WTC11 (cell line): ENCODE data around the gene TAF3. TPM values are rescaled to one million over a fixed set of nuclear protein-coding genes. Genes with fewer than 3 reads are reported as not detected.

ENCODE experiments used
- ATAC-seq: fragments of 200-7000 bp; cut with Tn5 transposase; 2 replicates; pipeline ENCODE4 v1.10.0; 2021; ENCODE audit warnings: mild to moderate bottlenecking, moderate library complexity
- CTCF ChIA-PET: fragments of 300-600 bp; sonication (Branson Sonifier 250); formaldehyde crosslinking; loops from one replicate; lab custom pipeline; 2021; ENCODE audit warnings: antibody characterized with exemption; lab: Charles Lee
- POLR2A ChIA-PET: fragments of 350-600 bp; sonication (Branson Sonifier 250); formaldehyde crosslinking; loops from one replicate; lab custom pipeline; 2021; ENCODE audit warnings: antibody characterized with exemption; lab: Charles Lee
- DNase-seq: peaks from one replicate; pipeline ENCODE4 v3.0.0; 2021; ENCODE audit warnings: low spot score
- H3K27ac Mint-ChIP-seq: 2 replicates; pipeline ENCODE4 v1.8.0; 2021; ENCODE audit warnings: mixed read lengths
- H3K27me3 Mint-ChIP-seq: 2 replicates; pipeline ENCODE4 v1.8.0; 2021; ENCODE audit warnings: low read depth, mild to moderate bottlenecking, moderate library complexity, mixed read lengths
- H3K36me3 Mint-ChIP-seq: 2 replicates; pipeline ENCODE4 v1.8.0; 2021; ENCODE audit warnings: mixed read lengths
- H3K4me1 Mint-ChIP-seq: 2 replicates; pipeline ENCODE4 v1.8.0; 2022; ENCODE audit warnings: mixed read lengths
- H3K4me3 Mint-ChIP-seq: 2 replicates; pipeline ENCODE4 v1.8.0; 2021; ENCODE audit warnings: mild to moderate bottlenecking, moderate library complexity, mixed read lengths
- H3K9me3 Mint-ChIP-seq: 2 replicates; pipeline ENCODE4 v1.8.0; 2021; ENCODE audit warnings: mixed read lengths
- ATF6 ChIP-seq: sonication (generic); formaldehyde crosslinking; IDR thresholded peaks from 2 replicates; pipeline ENCODE4 v1.8.1; 2023; ENCODE audit warnings: mild to moderate bottlenecking, missing genetic modification reagents
- CBFB ChIP-seq: sonication (generic); formaldehyde crosslinking; IDR thresholded peaks from 2 replicates; pipeline ENCODE4 v1.8.1; 2022; ENCODE audit warnings: mild to moderate bottlenecking, low read depth, missing genetic modification reagents
- CREB1 ChIP-seq: sonication (generic); formaldehyde crosslinking; IDR thresholded peaks from 2 replicates; pipeline ENCODE4 v1.8.0; 2023; ENCODE audit warnings: mild to moderate bottlenecking, missing genetic modification reagents
- FOXK1 ChIP-seq: sonication (generic); formaldehyde crosslinking; IDR thresholded peaks from 2 replicates; pipeline ENCODE4 v1.8.0; 2022; ENCODE audit warnings: mild to moderate bottlenecking, moderate library complexity, missing genetic modification reagents
- IRF1 ChIP-seq: sonication (generic); formaldehyde crosslinking; IDR thresholded peaks from 2 replicates; pipeline ENCODE4 v1.8.0; 2023; ENCODE audit warnings: missing genetic modification reagents
- JAZF1 ChIP-seq: fragments of 250-450 bp; sonication (Bioruptor Pico); IDR thresholded peaks from 2 replicates; pipeline ENCODE4 v1.9.0; 2021; ENCODE audit warnings: moderate library complexity, mild to moderate bottlenecking, inconsistent platforms
- KAT7 ChIP-seq: sonication (generic); formaldehyde crosslinking; IDR thresholded peaks from 2 replicates; pipeline ENCODE4 v1.8.1; 2023; ENCODE audit warnings: missing genetic modification reagents, mild to moderate bottlenecking, borderline replicate concordance
- MYBL2 ChIP-seq: sonication (generic); formaldehyde crosslinking; IDR thresholded peaks from 2 replicates; pipeline ENCODE4 v1.8.1; 2023; ENCODE audit warnings: mild to moderate bottlenecking, moderate library complexity, missing genetic modification reagents
- NFE2L1 ChIP-seq: sonication (generic); formaldehyde crosslinking; IDR thresholded peaks from 2 replicates; pipeline ENCODE4 v1.8.1; 2023; ENCODE audit warnings: missing genetic modification reagents
- NR2C2 ChIP-seq: sonication (generic); formaldehyde crosslinking; IDR thresholded peaks from 2 replicates; pipeline ENCODE4 v1.8.0; 2022; ENCODE audit warnings: mild to moderate bottlenecking, missing genetic modification reagents
- SMAD3 ChIP-seq: sonication (generic); formaldehyde crosslinking; IDR thresholded peaks from 2 replicates; pipeline ENCODE4 v1.8.0; 2022; ENCODE audit warnings: missing genetic modification reagents, mild to moderate bottlenecking, borderline replicate concordance
- SOX15 ChIP-seq: fragments of 250-450 bp; sonication (Bioruptor Pico); IDR thresholded peaks from 2 replicates; pipeline ENCODE4 v1.9.0; 2021; ENCODE audit warnings: mild to moderate bottlenecking
- ZNF219 ChIP-seq: sonication (generic); formaldehyde crosslinking; IDR thresholded peaks from 2 replicates; pipeline ENCODE4 v1.8.0; 2023; ENCODE audit warnings: missing genetic modification reagents, mild to moderate bottlenecking, borderline replicate concordance
- ZNF532 ChIP-seq: fragments of 250-450 bp; sonication (Bioruptor Pico); IDR thresholded peaks from 2 replicates; pipeline ENCODE4 v1.9.0; 2021; ENCODE audit warnings: mild to moderate bottlenecking, borderline replicate concordance
- total RNA-seq: library from RNA; stranded (reverse); gene quantifications from 3 replicates; pipeline ENCODE4 v1.2.3, GENCODE V29; 2021
- TF ChIP-seq, protein P1 (sequence below): sonication (generic); formaldehyde crosslinking; conservative IDR thresholded peaks from 2 replicates; pipeline ENCODE4 v1.8.1; 2023; ENCODE audit warnings: mild to moderate bottlenecking, low read depth, missing genetic modification reagents, moderate library complexity
- TF ChIP-seq, protein P2 (sequence below): sonication (generic); formaldehyde crosslinking; IDR thresholded peaks from 2 replicates; pipeline ENCODE4 v1.8.0; 2023; ENCODE audit warnings: missing genetic modification reagents, mild to moderate bottlenecking, borderline replicate concordance
- TF ChIP-seq, protein P3 (sequence below): sonication (generic); formaldehyde crosslinking; IDR thresholded peaks from 2 replicates; pipeline ENCODE4 v1.8.0; 2022; ENCODE audit warnings: mild to moderate bottlenecking, missing genetic modification reagents
- TF ChIP-seq, protein P4 (sequence below): sonication (generic); formaldehyde crosslinking; IDR thresholded peaks from 2 replicates; pipeline ENCODE4 v1.8.1; 2022; ENCODE audit warnings: mild to moderate bottlenecking, moderate library complexity, missing genetic modification reagents

The TAF3 gene
- total RNA-seq, 1 experiment from 2014 or later = 8.9 TPM

GRCh38 chr10:7953447-7953846 lies 135.1 kb downstream of the TAF3 start (continued):
- TF ChIP-seq ZNF532 (CRISPR knock-in tag) = no peak

DNA sequence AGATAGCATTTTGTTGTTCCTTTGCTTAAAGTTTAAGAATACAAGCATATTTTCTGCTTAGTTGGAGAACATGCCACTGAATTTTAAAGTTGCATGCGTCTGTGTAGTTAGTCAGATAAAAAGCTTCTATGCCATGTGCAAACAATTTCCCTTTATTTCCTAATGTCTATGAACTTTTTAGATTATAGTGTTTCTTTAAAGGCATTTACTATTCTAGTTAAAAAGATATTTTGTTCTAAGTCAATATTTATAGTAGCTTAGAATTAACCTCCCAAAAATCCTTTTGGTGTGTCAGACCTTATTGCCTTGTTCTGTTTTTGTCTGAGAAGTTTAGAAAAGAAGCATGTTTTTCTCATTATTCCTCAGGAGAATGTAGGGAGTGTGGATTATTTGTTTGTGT lies 137.1 kb downstream of the TAF3 start:
- Mint-ChIP-seq H3K27me3 (no peaks in the 10 kb centered on the region), H3K27ac (no peak overlapping the region), H3K36me3 (no peaks in the 10 kb centered on the region), H3K4me3 (no peak overlapping the region), H3K9me3 (no peaks in the 10 kb centered on the region), H3K4me1 (no peaks in the 10 kb centered on the region)
- ChIA-PET CTCF (no interaction called here), POLR2A (no interaction called here)
- DNase-seq = no peak
- TF ChIP-seq, protein P1, sequence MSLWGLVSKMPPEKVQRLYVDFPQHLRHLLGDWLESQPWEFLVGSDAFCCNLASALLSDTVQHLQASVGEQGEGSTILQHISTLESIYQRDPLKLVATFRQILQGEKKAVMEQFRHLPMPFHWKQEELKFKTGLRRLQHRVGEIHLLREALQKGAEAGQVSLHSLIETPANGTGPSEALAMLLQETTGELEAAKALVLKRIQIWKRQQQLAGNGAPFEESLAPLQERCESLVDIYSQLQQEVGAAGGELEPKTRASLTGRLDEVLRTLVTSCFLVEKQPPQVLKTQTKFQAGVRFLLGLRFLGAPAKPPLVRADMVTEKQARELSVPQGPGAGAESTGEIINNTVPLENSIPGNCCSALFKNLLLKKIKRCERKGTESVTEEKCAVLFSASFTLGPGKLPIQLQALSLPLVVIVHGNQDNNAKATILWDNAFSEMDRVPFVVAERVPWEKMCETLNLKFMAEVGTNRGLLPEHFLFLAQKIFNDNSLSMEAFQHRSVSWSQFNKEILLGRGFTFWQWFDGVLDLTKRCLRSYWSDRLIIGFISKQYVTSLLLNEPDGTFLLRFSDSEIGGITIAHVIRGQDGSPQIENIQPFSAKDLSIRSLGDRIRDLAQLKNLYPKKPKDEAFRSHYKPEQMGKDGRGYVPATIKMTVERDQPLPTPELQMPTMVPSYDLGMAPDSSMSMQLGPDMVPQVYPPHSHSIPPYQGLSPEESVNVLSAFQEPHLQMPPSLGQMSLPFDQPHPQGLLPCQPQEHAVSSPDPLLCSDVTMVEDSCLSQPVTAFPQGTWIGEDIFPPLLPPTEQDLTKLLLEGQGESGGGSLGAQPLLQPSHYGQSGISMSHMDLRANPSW (CRISPR knock-in tag) = no peak
- TF ChIP-seq, protein P2, sequence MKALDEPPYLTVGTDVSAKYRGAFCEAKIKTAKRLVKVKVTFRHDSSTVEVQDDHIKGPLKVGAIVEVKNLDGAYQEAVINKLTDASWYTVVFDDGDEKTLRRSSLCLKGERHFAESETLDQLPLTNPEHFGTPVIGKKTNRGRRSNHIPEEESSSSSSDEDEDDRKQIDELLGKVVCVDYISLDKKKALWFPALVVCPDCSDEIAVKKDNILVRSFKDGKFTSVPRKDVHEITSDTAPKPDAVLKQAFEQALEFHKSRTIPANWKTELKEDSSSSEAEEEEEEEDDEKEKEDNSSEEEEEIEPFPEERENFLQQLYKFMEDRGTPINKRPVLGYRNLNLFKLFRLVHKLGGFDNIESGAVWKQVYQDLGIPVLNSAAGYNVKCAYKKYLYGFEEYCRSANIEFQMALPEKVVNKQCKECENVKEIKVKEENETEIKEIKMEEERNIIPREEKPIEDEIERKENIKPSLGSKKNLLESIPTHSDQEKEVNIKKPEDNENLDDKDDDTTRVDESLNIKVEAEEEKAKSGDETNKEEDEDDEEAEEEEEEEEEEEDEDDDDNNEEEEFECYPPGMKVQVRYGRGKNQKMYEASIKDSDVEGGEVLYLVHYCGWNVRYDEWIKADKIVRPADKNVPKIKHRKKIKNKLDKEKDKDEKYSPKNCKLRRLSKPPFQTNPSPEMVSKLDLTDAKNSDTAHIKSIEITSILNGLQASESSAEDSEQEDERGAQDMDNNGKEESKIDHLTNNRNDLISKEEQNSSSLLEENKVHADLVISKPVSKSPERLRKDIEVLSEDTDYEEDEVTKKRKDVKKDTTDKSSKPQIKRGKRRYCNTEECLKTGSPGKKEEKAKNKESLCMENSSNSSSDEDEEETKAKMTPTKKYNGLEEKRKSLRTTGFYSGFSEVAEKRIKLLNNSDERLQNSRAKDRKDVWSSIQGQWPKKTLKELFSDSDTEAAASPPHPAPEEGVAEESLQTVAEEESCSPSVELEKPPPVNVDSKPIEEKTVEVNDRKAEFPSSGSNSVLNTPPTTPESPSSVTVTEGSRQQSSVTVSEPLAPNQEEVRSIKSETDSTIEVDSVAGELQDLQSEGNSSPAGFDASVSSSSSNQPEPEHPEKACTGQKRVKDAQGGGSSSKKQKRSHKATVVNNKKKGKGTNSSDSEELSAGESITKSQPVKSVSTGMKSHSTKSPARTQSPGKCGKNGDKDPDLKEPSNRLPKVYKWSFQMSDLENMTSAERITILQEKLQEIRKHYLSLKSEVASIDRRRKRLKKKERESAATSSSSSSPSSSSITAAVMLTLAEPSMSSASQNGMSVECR (CRISPR knock-in tag) = no peak
- no peak for TF ChIP-seq MYBL2
- no peak for TF ChIP-seq KAT7 (CRISPR knock-in tag)
- TF ChIP-seq NFE2L1 (CRISPR knock-in tag) = no peak
- no peak for TF ChIP-seq FOXK1 (CRISPR knock-in tag)
- TF ChIP-seq ATF6 (CRISPR knock-in tag) = no peak
- no peak for ATAC-seq

- ChIA-PET CTCF (no interaction called here), POLR2A (no interaction called here)
- Mint-ChIP-seq H3K9me3 (no peaks in the 10 kb centered on the region), H3K27me3 (no peaks in the 10 kb centered on the region), H3K27ac (no peak overlapping the region), H3K4me3 (no peak overlapping the region), H3K36me3 (no peaks in the 10 kb centered on the region), H3K4me1 (no peaks in the 10 kb centered on the region)
- ATAC-seq (no peak), DNase-seq (no peak)
- TF ChIP-seq NR2C2 (no peak), ZNF219 (CRISPR knock-in tag) (no peak), JAZF1 (no peak), SOX15 (CRISPR knock-in tag) (no peak), SMAD3 (CRISPR knock-in tag) (no peak), IRF1 (no peak), CREB1 (CRISPR knock-in tag) (no peak), CBFB (CRISPR knock-in tag) (no peak)
- TF ChIP-seq, protein P3, sequence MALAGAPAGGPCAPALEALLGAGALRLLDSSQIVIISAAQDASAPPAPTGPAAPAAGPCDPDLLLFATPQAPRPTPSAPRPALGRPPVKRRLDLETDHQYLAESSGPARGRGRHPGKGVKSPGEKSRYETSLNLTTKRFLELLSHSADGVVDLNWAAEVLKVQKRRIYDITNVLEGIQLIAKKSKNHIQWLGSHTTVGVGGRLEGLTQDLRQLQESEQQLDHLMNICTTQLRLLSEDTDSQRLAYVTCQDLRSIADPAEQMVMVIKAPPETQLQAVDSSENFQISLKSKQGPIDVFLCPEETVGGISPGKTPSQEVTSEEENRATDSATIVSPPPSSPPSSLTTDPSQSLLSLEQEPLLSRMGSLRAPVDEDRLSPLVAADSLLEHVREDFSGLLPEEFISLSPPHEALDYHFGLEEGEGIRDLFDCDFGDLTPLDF (CRISPR knock-in tag) = no peak
- TF ChIP-seq, protein P4, sequence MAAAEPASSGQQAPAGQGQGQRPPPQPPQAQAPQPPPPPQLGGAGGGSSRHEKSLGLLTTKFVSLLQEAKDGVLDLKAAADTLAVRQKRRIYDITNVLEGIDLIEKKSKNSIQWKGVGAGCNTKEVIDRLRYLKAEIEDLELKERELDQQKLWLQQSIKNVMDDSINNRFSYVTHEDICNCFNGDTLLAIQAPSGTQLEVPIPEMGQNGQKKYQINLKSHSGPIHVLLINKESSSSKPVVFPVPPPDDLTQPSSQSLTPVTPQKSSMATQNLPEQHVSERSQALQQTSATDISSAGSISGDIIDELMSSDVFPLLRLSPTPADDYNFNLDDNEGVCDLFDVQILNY (CRISPR knock-in tag) = no peak
These were observed 138.2 kb downstream of the TAF3 start for GRCh38 chr10:7956508-7956907.
